ENCODE results near the gene CTDP1.
"Not testable (repeated sequence)": the region's sequence is repeated elsewhere in the genome, so short reads cannot be mapped to it uniquely, and the experiment has no call there.

Gene CTDP1

GRCh38 chr18:79680891-79681339 is 1.3 kb downstream of the CTDP1 start:
- DNase-seq, result no peak

- no peak for DNase-seq
Observed at GRCh38 chr18:79681484-79682387, 2.1 kb downstream of the CTDP1 start.

GRCh38 chr18:79682481-79682880 is 2.9 kb downstream of the CTDP1 start:
- DNase-seq, result no peak

- DNase-seq, result no peak
Observed at GRCh38 chr18:79682894-79683625, 3.5 kb downstream of the CTDP1 start.

- peak in 2 of 56 donors; percentile 11 for DNase-seq
Observed at GRCh38 chr18:79683626-79684282, 4.2 kb downstream of the CTDP1 start.

GRCh38 chr18:79684283-79684631 is 4.7 kb downstream of the CTDP1 start:
- peak in 2 of 56 donors; percentile 14 to 21 for DNase-seq

- peak in 2 of 56 donors; percentile 13 to 15 for DNase-seq
Observed at GRCh38 chr18:79684787-79685186, 5.2 kb downstream of the CTDP1 start.

GRCh38 chr18:79685281-79685680 is 5.7 kb downstream of the CTDP1 start:
- DNase-seq, result no peak

GRCh38 chr18:79685971-79686370 is 6.4 kb downstream of the CTDP1 start:
- no peak for DNase-seq

GRCh38 chr18:79687806-79688205 is 8.2 kb downstream of the CTDP1 start:
- DNase-seq, result no peak

- DNase-seq, result no peak
Observed at GRCh38 chr18:79690071-79690470, 10.5 kb downstream of the CTDP1 start.

GRCh38 chr18:79690586-79691482 is 11.2 kb downstream of the CTDP1 start:
- no peak for DNase-seq

- DNase-seq, result no peak
Observed at GRCh38 chr18:79692056-79692455, 12.5 kb downstream of the CTDP1 start.

GRCh38 chr18:79692886-79693285 is 13.3 kb downstream of the CTDP1 start:
- no peak for DNase-seq

GRCh38 chr18:79693561-79694205 is 14.1 kb downstream of the CTDP1 start:
- no peak for DNase-seq

GRCh38 chr18:79694206-79694894 is 14.7 kb downstream of the CTDP1 start:
- not testable (repeated sequence) for DNase-seq

GRCh38 chr18:79694895-79695213 is 15.3 kb downstream of the CTDP1 start:
- no peak for DNase-seq

- no peak for DNase-seq
Observed at GRCh38 chr18:79695269-79695668, 15.7 kb downstream of the CTDP1 start.

GRCh38 chr18:79695856-79696850 is 16.6 kb downstream of the CTDP1 start:
- no peak for DNase-seq

Data from nucleus accumbens (tissue), 56 donors.